Vagina (tissue), 2 donors: ENCODE data around the gene GCG. TPM values are rescaled to one million over a fixed set of nuclear protein-coding genes. Genes with fewer than 3 reads are reported as not detected.

Experiments used
- DNase-seq, 2 donors: peaks; one replicate each; pipeline ENCODE4 v3.0.0-alpha.2; 2017; ENCODE audit errors: extremely low spot score in 2 of 2
- H3K27ac ChIP-seq: fragments of 200-600 bp; sonication (generic); one replicate; pipeline ENCODE4 v1.5.1; 2019
- H3K27me3 ChIP-seq: fragments of 200-600 bp; sonication (generic); one replicate; pipeline ENCODE4 v1.5.1; 2019
- H3K36me3 ChIP-seq, 2 donors: fragments of 200-600 bp; sonication (generic); one replicate each; pipeline ENCODE4 v1.5.1; 2017 to 2019
- H3K4me1 ChIP-seq: fragments of 200-600 bp; sonication (generic); one replicate; pipeline ENCODE4 v1.5.1; 2019
- H3K4me3 ChIP-seq, 2 donors: fragments of 200-600 bp; sonication (generic); 1 replicate in 1 of 2; 2 replicates in 1 of 2; pipeline ENCODE4 v1.5.1; 2016 to 2019
- H3K9me3 ChIP-seq: fragments of 200-600 bp; sonication (generic); one replicate; pipeline ENCODE4 v1.5.1; 2019
- POLR2A ChIP-seq, 2 donors: fragments of 450-650 bp; IDR thresholded peaks; one replicate each; pipeline ENCODE4 v1.6.1; 2017; ENCODE audit warnings: antibody characterized with exemption in 2 of 2, mild to moderate bottlenecking in 2 of 2, moderate library complexity in 2 of 2
- POLR2AphosphoS5 ChIP-seq, 2 donors: sonication (generic); formaldehyde crosslinking; IDR thresholded peaks; one replicate each; pipeline ENCODE4 v1.9.0; 2017; ENCODE audit warnings: antibody characterized with exemption in 2 of 2, mild to moderate bottlenecking in 2 of 2, low read depth in 1 of 2; ENCODE audit not compliant: insufficient read depth in 1 of 2
- intact Hi-C: fragments of 100-400 bp; cut with DNase I; formaldehyde crosslinking; loops from one replicate; pipeline ENCODE4 v1.15.1; 2023
- total RNA-seq: library from RNA; depleted of rRNA; stranded (reverse); fragments of >200 nt; gene quantifications from one replicate; pipeline ENCODE4 v1.2.3, GENCODE V29; 2016
- TF ChIP-seq, protein P1 (sequence below), 3 experiments: fragments of 450-650 bp in 2 of 3; fragments of 200-600 bp in 1 of 3; sonication (generic) in 1 of 3; IDR thresholded peaks; one replicate each; pipeline ENCODE4 v1.5.1; 2017 to 2019; ENCODE audit warnings: antibody characterized with exemption in 3 of 3, mild to moderate bottlenecking in 2 of 3, moderate library complexity in 2 of 3

Gene GCG
- total RNA-seq, 1 donor from 2014 or later, result not detected

DNA sequence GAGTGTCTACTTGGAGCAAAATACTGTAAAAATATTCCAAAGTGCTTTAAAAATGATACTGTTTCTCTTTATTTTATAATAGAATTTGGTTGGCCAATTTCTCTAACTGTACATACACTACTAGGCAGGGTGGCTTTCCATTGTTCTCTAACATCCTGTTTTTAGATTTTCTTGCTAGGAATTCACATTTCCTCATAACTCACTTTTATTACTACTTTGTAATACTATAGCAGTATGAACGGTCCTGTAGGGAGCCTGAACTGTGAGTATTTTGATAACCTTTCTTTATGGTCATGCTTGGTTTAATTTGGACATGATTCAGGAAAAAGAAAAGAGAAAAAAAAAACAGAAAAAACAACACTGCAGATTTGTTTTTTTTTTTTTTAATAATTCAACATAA lies 37.8 kb downstream of the GCG start:
- no peak for DNase-seq
- no peak overlapping the region for H3K27ac ChIP-seq
- H3K27me3 ChIP-seq, result no peaks in the 10 kb centered on the region
- H3K4me3 ChIP-seq, result no peak overlapping the region
- no peaks in the 10 kb centered on the region for H3K36me3 ChIP-seq
- no peaks in the 10 kb centered on the region for H3K9me3 ChIP-seq
- H3K4me1 ChIP-seq, result peaks cover 29% of the 10 kb centered on the region
- TF ChIP-seq POLR2A (IDR thresholded peaks at IDR 0.05), result no peak
- intact Hi-C loops, result no loop called here

DNA sequence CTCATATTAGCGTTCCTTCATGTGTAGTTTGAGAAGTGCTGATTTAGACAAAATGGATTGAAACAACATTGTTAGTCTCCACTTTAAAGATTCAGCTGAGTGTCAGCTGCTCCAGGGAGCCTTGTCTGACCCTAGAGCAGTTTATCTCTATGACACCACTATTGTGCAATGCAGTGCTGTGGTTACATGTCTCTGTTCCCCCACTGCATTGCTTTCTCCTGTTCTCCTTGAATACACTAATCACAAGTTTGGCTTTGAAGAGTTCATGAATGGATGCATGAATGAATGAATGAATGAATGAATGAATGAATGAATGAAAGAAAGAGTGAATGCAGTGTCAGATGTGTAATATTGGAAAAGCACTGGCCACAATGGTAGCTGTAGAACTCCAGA lies 38.3 kb downstream of the GCG start:
- H3K27me3 ChIP-seq, result no peaks in the 10 kb centered on the region
- H3K36me3 ChIP-seq, result no peaks in the 10 kb centered on the region
- DNase-seq, result no peak
- no peak overlapping the region for H3K4me3 ChIP-seq
- no peak for TF ChIP-seq POLR2AphosphoS5 (IDR thresholded peaks at IDR 0.05; ENCODE audit: insufficient read depth in 1 of 2, low read depth in 1 of 2)
- no peak for TF ChIP-seq POLR2A (IDR thresholded peaks at IDR 0.05)
- TF ChIP-seq, protein P1, sequence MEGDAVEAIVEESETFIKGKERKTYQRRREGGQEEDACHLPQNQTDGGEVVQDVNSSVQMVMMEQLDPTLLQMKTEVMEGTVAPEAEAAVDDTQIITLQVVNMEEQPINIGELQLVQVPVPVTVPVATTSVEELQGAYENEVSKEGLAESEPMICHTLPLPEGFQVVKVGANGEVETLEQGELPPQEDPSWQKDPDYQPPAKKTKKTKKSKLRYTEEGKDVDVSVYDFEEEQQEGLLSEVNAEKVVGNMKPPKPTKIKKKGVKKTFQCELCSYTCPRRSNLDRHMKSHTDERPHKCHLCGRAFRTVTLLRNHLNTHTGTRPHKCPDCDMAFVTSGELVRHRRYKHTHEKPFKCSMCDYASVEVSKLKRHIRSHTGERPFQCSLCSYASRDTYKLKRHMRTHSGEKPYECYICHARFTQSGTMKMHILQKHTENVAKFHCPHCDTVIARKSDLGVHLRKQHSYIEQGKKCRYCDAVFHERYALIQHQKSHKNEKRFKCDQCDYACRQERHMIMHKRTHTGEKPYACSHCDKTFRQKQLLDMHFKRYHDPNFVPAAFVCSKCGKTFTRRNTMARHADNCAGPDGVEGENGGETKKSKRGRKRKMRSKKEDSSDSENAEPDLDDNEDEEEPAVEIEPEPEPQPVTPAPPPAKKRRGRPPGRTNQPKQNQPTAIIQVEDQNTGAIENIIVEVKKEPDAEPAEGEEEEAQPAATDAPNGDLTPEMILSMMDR (IDR thresholded peaks at IDR 0.05), result no peak
- H3K9me3 ChIP-seq, result no peaks in the 10 kb centered on the region
- peaks cover 24% of the 10 kb centered on the region for H3K4me1 ChIP-seq
- H3K27ac ChIP-seq, result no peak overlapping the region
- intact Hi-C loops, result no loop called here

DNA sequence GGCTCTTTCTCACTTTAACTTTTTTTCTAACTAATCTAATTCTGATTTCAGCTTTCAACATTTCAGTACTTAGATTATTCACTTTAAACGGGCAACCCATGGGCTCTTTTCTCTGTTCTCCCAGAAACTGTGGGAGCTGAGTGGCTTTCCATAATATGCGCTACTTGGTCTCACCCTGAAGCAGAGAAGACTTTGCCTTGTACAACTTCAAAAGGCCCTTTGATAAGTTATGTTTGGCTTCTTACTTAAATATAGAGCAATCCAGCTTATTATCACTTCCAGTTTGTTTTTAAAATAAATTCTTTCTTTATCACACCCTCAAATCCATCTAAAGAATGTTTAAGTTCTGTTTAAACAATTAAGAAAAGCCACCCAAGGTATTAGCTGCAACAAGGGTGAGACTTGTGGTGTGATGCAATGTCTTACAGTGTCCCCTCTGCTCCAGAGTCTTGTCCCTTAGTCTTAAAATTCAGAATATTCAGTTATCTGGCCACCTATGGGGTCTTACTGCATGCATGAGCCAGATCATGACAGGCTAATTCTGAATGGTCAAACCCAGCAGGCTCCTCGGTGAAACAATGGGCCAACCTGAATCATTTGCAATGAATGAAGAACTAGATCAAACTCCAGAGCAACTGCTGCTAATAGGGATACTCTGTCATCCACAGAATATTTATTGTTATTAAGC lies 38.8 kb downstream of the GCG start:
- Histone ChIP-seq H3K9me3 (no peaks in the 10 kb centered on the region), H3K4me1 (peaks cover 18% of the 10 kb centered on the region), H3K36me3 (no peaks in the 10 kb centered on the region), H3K27ac (no peak overlapping the region), H3K27me3 (no peaks in the 10 kb centered on the region), H3K4me3 (no peak overlapping the region)
- no peak for DNase-seq
- intact Hi-C loops, result no loop called here
- TF ChIP-seq, protein P1 (IDR thresholded peaks at IDR 0.05), result no peak
- no peak for TF ChIP-seq POLR2A (IDR thresholded peaks at IDR 0.05)

DNA sequence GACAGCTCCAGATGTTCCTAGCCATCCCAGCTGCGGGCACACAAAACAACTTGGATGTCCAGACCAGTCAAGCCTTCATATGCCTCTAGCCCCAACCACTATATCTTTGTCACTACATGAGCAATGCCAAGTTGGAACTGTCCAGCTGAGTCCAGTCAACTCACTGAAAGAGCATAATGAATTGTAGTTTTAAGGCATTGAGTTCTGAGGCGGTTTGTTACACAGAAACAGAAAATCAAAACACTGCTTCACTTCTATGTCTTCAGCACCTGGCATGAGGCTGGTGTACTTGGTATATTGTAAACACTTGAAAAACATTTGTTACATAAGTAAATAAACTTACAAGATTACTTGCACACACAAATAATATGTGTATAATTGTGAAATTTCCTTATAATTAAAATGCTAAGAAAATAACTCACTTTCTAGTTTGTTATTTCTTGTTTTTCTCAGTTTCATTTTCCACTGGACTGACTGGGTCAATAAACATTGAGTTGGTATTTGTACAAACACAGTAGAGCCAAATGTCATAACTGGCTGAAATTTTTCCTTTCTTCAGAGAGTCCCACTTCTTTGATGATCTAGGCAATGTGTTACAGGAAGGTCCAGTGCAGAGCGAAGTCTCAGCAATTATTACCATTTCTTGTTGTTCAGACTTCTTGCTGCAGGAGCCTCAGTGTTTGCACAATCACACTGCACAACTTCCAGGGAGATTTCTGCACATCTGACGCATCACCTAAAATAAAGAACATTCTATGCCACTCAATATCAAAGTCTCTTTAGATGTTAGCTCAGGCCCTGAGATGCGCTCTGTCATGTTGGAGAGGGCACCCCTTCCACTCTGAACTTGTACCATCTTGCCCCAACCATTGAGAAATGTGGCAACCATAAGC lies 39.8 kb downstream of the GCG start:
- DNase-seq, result no peak
- Histone ChIP-seq H3K36me3 (no peaks in the 10 kb centered on the region), H3K27ac (no peak overlapping the region), H3K9me3 (no peaks in the 10 kb centered on the region), H3K4me3 (no peak overlapping the region), H3K4me1 (peaks cover 17% of the 10 kb centered on the region), H3K27me3 (no peaks in the 10 kb centered on the region)
- TF ChIP-seq, protein P1 (IDR thresholded peaks at IDR 0.05), result no peak
- no peak for TF ChIP-seq POLR2AphosphoS5 (IDR thresholded peaks at IDR 0.05; ENCODE audit: insufficient read depth in 1 of 2, low read depth in 1 of 2)
- no peak for TF ChIP-seq POLR2A (IDR thresholded peaks at IDR 0.05)
- intact Hi-C loops, result no loop called here

DNA sequence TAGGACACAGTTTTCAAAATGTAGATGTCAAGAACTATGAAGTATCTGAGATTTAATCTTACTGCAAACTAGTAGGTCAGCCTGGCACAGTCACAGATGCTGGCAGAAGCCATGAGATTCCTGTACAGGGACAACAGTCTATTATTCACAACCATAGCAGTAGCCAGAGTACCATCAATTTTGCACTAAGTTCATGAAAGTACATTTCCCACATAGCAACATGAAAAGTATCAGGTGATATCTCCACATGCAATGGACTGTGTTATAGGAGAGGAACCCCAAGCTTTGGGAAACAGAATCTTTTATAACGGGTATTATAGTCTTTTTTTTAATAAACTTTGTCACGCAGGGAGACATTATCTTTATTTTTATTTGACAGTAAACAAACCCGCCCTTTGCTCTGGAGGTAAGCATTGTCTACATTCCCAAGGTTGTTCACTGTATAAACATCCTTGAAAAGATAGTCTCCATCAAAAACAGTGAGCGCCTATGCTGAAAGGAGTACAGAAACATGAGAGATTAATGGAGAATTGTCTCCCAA lies 44.6 kb downstream of the GCG start:
- Histone ChIP-seq H3K27ac (no peak overlapping the region), H3K9me3 (no peaks in the 10 kb centered on the region), H3K27me3 (no peaks in the 10 kb centered on the region), H3K4me1 (no peaks in the 10 kb centered on the region), H3K4me3 (no peak overlapping the region), H3K36me3 (no peaks in the 10 kb centered on the region)
- intact Hi-C loops, result no loop called here
- DNase-seq, result no peak
- TF ChIP-seq POLR2AphosphoS5 (IDR thresholded peaks at IDR 0.05; ENCODE audit: insufficient read depth in 1 of 2, low read depth in 1 of 2) (no peak), POLR2A (IDR thresholded peaks at IDR 0.05) (no peak)
- TF ChIP-seq, protein P1 (IDR thresholded peaks at IDR 0.05), result no peak
